GM11168 (cell line): ENCODE data around the gene CPPED1.

Source experiments
- in situ Hi-C: fragments of 300-500 bp; cut with MboI; formaldehyde crosslinking; loops from one replicate; pipeline ENCODE4 v1.12.0; 2022; ENCODE audit warnings: low sequenced_read_pairs; ENCODE audit not compliant: unreplicated experiment

CPPED1 gene

GRCh38 chr16:12613992-12614661, 189.6 kb downstream of the CPPED1 start:
- in situ Hi-C loops, result no loop called here

- in situ Hi-C loops, result no loop called here
Observed at GRCh38 chr16:12613131-12613991, 190.3 kb downstream of the CPPED1 start.

- in situ Hi-C loops, result no loop called here
Observed at GRCh38 chr16:12612598-12613101, 191.0 kb downstream of the CPPED1 start.

- in situ Hi-C loops, result no loop called here
Observed at GRCh38 chr16:12611916-12612597, 191.6 kb downstream of the CPPED1 start.

- in situ Hi-C loops, result no loop called here
Observed at GRCh38 chr16:12611006-12611477, 192.6 kb downstream of the CPPED1 start.

DNA sequence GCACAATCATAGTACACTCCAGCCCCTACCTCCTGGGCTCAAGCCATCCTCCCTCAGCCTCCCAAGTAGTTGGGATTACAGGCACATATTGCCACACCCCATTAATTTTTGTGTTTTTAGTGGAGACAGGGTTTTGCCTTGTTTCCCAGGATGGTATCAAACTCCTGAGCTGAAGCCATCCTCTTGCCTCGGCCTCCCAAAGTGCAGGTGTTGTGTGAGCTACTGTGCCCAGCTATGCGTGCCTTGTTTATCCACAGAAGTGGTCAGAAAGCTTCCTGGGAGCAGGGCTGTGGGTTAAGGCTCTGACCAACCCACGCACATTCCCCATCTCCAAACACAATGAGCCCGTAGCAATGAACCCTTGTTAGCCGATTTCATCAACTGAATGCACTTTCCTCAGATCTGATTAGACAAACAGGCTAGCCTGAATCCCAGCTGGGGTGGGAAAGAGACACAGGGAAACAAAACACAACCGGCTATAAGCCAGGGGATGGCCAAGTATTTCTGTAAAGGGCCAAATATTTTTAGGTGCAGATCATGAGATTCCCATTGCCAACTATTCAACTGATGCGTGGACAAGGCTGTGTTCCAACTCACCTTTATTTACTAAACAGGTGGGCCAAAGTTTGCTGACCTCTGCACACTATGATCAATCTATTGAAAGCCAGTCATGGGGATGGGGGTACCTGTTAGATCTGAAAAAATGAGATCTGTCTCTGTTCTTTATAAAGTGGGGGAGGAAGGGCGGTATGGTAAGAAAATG, 193.6 kb downstream of the CPPED1 start:
- in situ Hi-C loops, result no loop called here
